GM12892 (cell line): ENCODE measurements around the gene NQO1.

Experiments used
- POLR2A ChIP-seq: IDR thresholded peaks from 2 replicates; pipeline ENCODE4 v1.6.1; 2011; ENCODE audit warnings: low read depth, low read length, control low read depth
- POLR2AphosphoS5 ChIP-seq: IDR thresholded peaks from 2 replicates; pipeline ENCODE4 v1.6.1; 2011; ENCODE audit warnings: low read depth, low read length, control low read depth
- TAF1 ChIP-seq: IDR thresholded peaks from 2 replicates; pipeline ENCODE4 v1.6.1; 2011; ENCODE audit warnings: low read depth, mild to moderate bottlenecking, control low read depth, low read length, borderline replicate concordance

- no peak for TF ChIP-seq TAF1
- no peak for TF ChIP-seq POLR2AphosphoS5
- TF ChIP-seq POLR2A = no peak
Measured at GRCh38 chr16:69717066-69717465, 9.3 kb downstream of the NQO1 start.
